Brain microvascular endothelial cell (primary cell): ENCODE results near the gene USP9X.
"Not testable (repeated sequence)": the region's sequence is repeated elsewhere in the genome, so short reads cannot be mapped to it uniquely, and the experiment has no call there.

Experiments used
- DNase-seq: peaks from one replicate; pipeline ENCODE4 v3.0.0-alpha.2; 2020
- H3K27ac ChIP-seq: fragments of 250-450 bp; sonication (Bioruptor Pico); 2 replicates; pipeline ENCODE4 v1.5.1; 2020; ENCODE audit warnings: mild to moderate bottlenecking, moderate library complexity
- H3K27me3 ChIP-seq: fragments of 250-450 bp; sonication (Bioruptor Pico); replicated peaks from 2 replicates; pipeline ENCODE4 v1.5.1; 2020; ENCODE audit warnings: mild to moderate bottlenecking
- H3K36me3 ChIP-seq: fragments of 250-450 bp; sonication (Bioruptor Pico); replicated peaks from 2 replicates; pipeline ENCODE4 v1.5.1; 2020; ENCODE audit warnings: mild to moderate bottlenecking
- H3K4me3 ChIP-seq: 2 replicates; pipeline ENCODE4 v1.5.1; 2011; ENCODE audit warnings: low read depth, mild to moderate bottlenecking, control low read depth, low read length, moderate library complexity
- in situ Hi-C: cut with HindIII; loops from 2 replicates; pipeline ENCODE4 v1.10.0; 2017; ENCODE audit warnings: low sequenced_read_pairs, low pct_ligation_motif_present
- TF ChIP-seq, protein P1 (sequence below): IDR thresholded peaks from 2 replicates; pipeline ENCODE4 v1.5.1; 2011; ENCODE audit warnings: low read depth, mild to moderate bottlenecking, moderate library complexity, low read length, control low read depth, inconsistent platforms; ENCODE audit errors: missing control alignments

Gene USP9X

DNA sequence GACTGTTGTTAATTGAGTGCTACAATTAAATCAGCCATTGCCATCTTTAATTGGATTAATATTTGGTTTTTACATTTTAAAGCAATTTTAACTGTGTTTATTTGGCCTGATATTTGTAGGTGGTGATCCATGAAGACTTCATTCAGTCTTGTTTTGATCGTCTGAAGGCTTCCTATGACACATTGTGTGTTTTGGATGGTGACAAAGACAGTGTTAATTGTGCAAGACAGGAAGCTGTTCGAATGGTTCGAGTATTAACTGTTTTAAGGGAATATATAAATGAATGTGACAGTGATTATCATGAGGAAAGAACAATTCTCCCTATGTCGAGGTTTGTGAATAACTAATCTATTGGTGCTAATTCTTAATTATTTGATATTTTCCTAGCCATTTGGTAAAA, 82.6 kb downstream of the USP9X start:
- no peak overlapping the region for H3K27ac ChIP-seq
- in situ Hi-C loops: no loop called here
- H3K36me3 ChIP-seq: peaks cover 37% of the 10 kb centered on the region
- no peaks in the 10 kb centered on the region for H3K27me3 ChIP-seq
- no peak overlapping the region for H3K4me3 ChIP-seq
- DNase-seq: no peak
- TF ChIP-seq, protein P1, sequence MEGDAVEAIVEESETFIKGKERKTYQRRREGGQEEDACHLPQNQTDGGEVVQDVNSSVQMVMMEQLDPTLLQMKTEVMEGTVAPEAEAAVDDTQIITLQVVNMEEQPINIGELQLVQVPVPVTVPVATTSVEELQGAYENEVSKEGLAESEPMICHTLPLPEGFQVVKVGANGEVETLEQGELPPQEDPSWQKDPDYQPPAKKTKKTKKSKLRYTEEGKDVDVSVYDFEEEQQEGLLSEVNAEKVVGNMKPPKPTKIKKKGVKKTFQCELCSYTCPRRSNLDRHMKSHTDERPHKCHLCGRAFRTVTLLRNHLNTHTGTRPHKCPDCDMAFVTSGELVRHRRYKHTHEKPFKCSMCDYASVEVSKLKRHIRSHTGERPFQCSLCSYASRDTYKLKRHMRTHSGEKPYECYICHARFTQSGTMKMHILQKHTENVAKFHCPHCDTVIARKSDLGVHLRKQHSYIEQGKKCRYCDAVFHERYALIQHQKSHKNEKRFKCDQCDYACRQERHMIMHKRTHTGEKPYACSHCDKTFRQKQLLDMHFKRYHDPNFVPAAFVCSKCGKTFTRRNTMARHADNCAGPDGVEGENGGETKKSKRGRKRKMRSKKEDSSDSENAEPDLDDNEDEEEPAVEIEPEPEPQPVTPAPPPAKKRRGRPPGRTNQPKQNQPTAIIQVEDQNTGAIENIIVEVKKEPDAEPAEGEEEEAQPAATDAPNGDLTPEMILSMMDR: no peak

DNA sequence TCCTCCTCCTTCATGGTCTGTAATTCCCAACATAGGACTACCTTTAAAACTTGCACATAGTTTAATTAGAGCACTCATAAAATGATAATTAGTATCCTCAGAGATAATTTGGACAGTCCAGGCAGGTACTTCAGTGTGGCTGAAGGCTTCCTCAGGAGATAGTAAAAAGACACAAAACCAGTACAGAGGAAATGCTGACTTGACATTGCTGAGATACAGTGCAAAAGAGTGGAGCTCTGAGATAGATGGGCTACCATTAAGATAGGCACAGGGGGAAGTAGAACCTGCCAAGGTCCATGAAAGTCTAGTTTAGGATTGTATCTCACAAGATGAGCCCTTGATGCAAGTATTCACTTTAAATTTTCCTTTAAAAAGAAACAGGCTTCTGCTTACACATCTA, 91.0 kb downstream of the USP9X start:
- TF ChIP-seq, protein P1: no peak
- no peak overlapping the region for H3K4me3 ChIP-seq
- no peaks in the 10 kb centered on the region for H3K27me3 ChIP-seq
- DNase-seq: no peak
- peaks cover 10% of the 10 kb centered on the region for H3K36me3 ChIP-seq
- in situ Hi-C loops: no loop called here
- H3K27ac ChIP-seq: no peak overlapping the region

GRCh38 chrX:41177297-41177696, 92.1 kb downstream of the USP9X start:
- DNase-seq: no peak
- Histone ChIP-seq H3K4me3 (no peak overlapping the region), H3K27ac (no peak overlapping the region), H3K36me3 (peaks cover 6% of the 10 kb centered on the region), H3K27me3 (no peaks in the 10 kb centered on the region)
- in situ Hi-C loops: no loop called here
- TF ChIP-seq, protein P1: no peak

- H3K27ac ChIP-seq: no peak overlapping the region
- TF ChIP-seq, protein P1: no peak
- no peak for DNase-seq
- no peaks in the 10 kb centered on the region for H3K36me3 ChIP-seq
- H3K4me3 ChIP-seq: no peak overlapping the region
- in situ Hi-C loops: no loop called here
- H3K27me3 ChIP-seq: no peaks in the 10 kb centered on the region
Measured at GRCh38 chrX:41178201-41178600, 93.0 kb downstream of the USP9X start.

- DNase-seq: peak; percentile 69
- H3K36me3 ChIP-seq: peaks cover 6% of the 10 kb centered on the region
- no peak overlapping the region for H3K4me3 ChIP-seq
- no peaks in the 10 kb centered on the region for H3K27me3 ChIP-seq
- no peak overlapping the region for H3K27ac ChIP-seq
- TF ChIP-seq, protein P1: peak; percentile 92
- in situ Hi-C loops: no loop called here
Measured at GRCh38 chrX:41180194-41180908, 95.1 kb downstream of the USP9X start.

DNA sequence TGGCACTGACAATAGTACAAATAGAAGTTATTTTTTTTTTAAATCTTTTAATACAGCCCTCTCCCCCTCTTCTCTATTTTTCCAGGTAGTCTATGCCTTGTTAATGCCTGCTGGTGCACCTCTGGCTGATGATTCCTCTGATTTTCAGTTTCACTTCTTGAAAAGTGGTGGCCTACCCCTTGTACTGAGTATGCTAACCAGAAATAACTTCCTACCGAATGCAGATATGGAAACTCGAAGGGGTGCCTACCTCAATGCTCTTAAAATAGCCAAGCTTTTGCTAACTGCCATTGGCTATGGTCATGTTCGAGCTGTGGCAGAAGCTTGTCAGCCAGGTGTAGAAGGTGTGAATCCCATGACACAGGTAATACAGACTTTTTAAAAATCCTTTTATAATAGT, 99.1 kb downstream of the USP9X start:
- Histone ChIP-seq H3K27me3 (no peaks in the 10 kb centered on the region), H3K36me3 (peaks cover 14% of the 10 kb centered on the region), H3K27ac (no peak overlapping the region), H3K4me3 (no peak overlapping the region)
- TF ChIP-seq, protein P1: no peak
- in situ Hi-C loops: no loop called here
- DNase-seq: no peak

DNA sequence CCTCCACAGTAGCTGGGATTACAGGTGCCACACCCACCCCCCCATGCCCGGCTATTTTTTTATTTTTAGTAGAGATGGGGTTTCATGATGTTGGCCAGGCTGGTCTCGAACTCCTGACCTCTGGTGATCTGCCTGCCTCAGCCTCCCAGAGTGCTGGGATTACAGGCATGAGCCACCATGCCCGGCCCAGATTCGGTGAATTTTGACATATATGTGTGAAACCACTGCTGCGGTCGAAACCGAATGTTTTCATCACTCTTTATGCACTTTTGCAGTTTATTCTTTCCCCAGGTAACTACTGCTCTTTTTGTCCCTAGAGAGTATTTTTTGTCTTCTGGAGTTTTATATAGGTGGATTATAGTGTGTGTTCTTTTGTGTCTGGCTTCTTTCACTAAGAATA, 101.7 kb downstream of the USP9X start:
- H3K27me3 ChIP-seq, in situ Hi-C loops, H3K4me3 ChIP-seq, DNase-seq, H3K27ac ChIP-seq: not testable (repeated sequence)
- peaks cover 25% of the 10 kb centered on the region for H3K36me3 ChIP-seq
